Measurements from ENCODE around the gene FMR1.

- TF ChIP-seq CTCF (IDR thresholded peaks at IDR 0.05) (no peak), POLR2AphosphoS5 (IDR thresholded peaks at IDR 0.05) (no peak), POLR2A (IDR thresholded peaks at IDR 0.05) (no peak), EP300 (IDR thresholded peaks at IDR 0.05) (no peak)
Observed at GRCh38 chrX:147877726-147878125, 34.0 kb upstream of the FMR1 start.
